Hepatocyte (in vitro differentiated cells): ENCODE measurements around the gene SLC22A6.

ENCODE experiments used
- CTCF ChIP-seq: fragments of 200-600 bp; sonication (generic); IDR thresholded peaks from 2 replicates; pipeline ENCODE4 v1.5.1; 2016; ENCODE audit warnings: antibody characterized with exemption, mild to moderate bottlenecking; ENCODE audit not compliant: poor library complexity
- EZH2phosphoT487 ChIP-seq: fragments of 200-600 bp; sonication (generic); IDR thresholded peaks from one replicate; pipeline ENCODE4 v1.6.1; 2018; ENCODE audit warnings: antibody characterized with exemption, mild to moderate bottlenecking, low read depth, moderate library complexity; ENCODE audit not compliant: unreplicated experiment, severe bottlenecking

- TF ChIP-seq CTCF (no peak), EZH2phosphoT487 (no peak)
These were observed 50.8 kb downstream of the SLC22A6 start for GRCh38 chr11:62933750-62934495.
